IPS-15b (cell line): ENCODE measurements around the gene ARHGAP33.

ENCODE experiments used
- H3K27me3 ChIP-seq: one replicate; pipeline ENCODE4 v1.6.1; 2013; ENCODE audit warnings: low read length; ENCODE audit not compliant: control insufficient read depth, insufficient read depth
- H3K36me3 ChIP-seq: one replicate; pipeline ENCODE4 v1.6.1; 2013; ENCODE audit warnings: low read length; ENCODE audit not compliant: control insufficient read depth, insufficient read depth
- H3K4me1 ChIP-seq: one replicate; pipeline ENCODE4 v1.6.1; 2013; ENCODE audit warnings: mild to moderate bottlenecking, low read length; ENCODE audit not compliant: control insufficient read depth, insufficient read depth
- H3K4me3 ChIP-seq: one replicate; pipeline ENCODE4 v1.5.1; 2013; ENCODE audit warnings: low read depth, low read length
- H3K9ac ChIP-seq: one replicate; pipeline ENCODE4 v1.6.1; 2013; ENCODE audit warnings: low read depth, mild to moderate bottlenecking, low read length
- H3K9me3 ChIP-seq: one replicate; pipeline ENCODE4 v1.6.1; 2013; ENCODE audit warnings: mild to moderate bottlenecking, low read length; ENCODE audit not compliant: control insufficient read depth, insufficient read depth

Gene ARHGAP33

GRCh38 chr19:35775298-35776101 is at the start of gene ARHGAP33:
ARHGAP33 (plus strand) TSS chr19:35775564; CDS start chr19:35775659, 95 bp downstream.
- Histone ChIP-seq H3K27me3 (peaks cover 20% of the 10 kb centered on the region), H3K9me3 (no peaks in the 10 kb centered on the region), H3K9ac (no peak within 1 kb of the TSS), H3K4me3 (peak within 1 kb of the TSS; percentile 55), H3K4me1 (peaks cover 8% of the 10 kb centered on the region), H3K36me3 (no peaks in the 10 kb centered on the region)

- no peak overlapping the region for H3K4me3 ChIP-seq
- H3K27me3 ChIP-seq = no peaks in the 10 kb centered on the region
- no peaks in the 10 kb centered on the region for H3K4me1 ChIP-seq
- H3K36me3 ChIP-seq = peaks cover 92% of the 10 kb centered on the region
- no peak overlapping the region for H3K9ac ChIP-seq
- H3K9me3 ChIP-seq = no peaks in the 10 kb centered on the region
Measured at GRCh38 chr19:35727053-35727955, 48.1 kb upstream of the ARHGAP33 start.

GRCh38 chr19:35727956-35728706 is 47.2 kb upstream of the ARHGAP33 start:
- Histone ChIP-seq H3K4me1 (no peaks in the 10 kb centered on the region), H3K4me3 (no peak overlapping the region), H3K27me3 (no peaks in the 10 kb centered on the region), H3K36me3 (peaks cover 84% of the 10 kb centered on the region), H3K9me3 (no peaks in the 10 kb centered on the region), H3K9ac (no peak overlapping the region)

GRCh38 chr19:35729021-35729420 is 46.3 kb upstream of the ARHGAP33 start:
- Histone ChIP-seq H3K27me3 (no peaks in the 10 kb centered on the region), H3K9me3 (no peaks in the 10 kb centered on the region), H3K4me3 (no peak overlapping the region), H3K36me3 (peaks cover 81% of the 10 kb centered on the region), H3K9ac (no peak overlapping the region), H3K4me1 (no peaks in the 10 kb centered on the region)

- Histone ChIP-seq H3K27me3 (no peaks in the 10 kb centered on the region), H3K9me3 (no peaks in the 10 kb centered on the region), H3K4me3 (no peak overlapping the region), H3K36me3 (peaks cover 76% of the 10 kb centered on the region), H3K4me1 (no peaks in the 10 kb centered on the region), H3K9ac (no peak overlapping the region)
Measured at GRCh38 chr19:35729763-35730162, 45.6 kb upstream of the ARHGAP33 start.

GRCh38 chr19:35730326-35730725 is 45.0 kb upstream of the ARHGAP33 start:
- H3K9ac ChIP-seq = no peak overlapping the region
- no peak overlapping the region for H3K4me3 ChIP-seq
- no peaks in the 10 kb centered on the region for H3K4me1 ChIP-seq
- no peaks in the 10 kb centered on the region for H3K27me3 ChIP-seq
- peaks cover 72% of the 10 kb centered on the region for H3K36me3 ChIP-seq
- no peaks in the 10 kb centered on the region for H3K9me3 ChIP-seq

GRCh38 chr19:35731353-35731752 is 44.0 kb upstream of the ARHGAP33 start:
- no peaks in the 10 kb centered on the region for H3K27me3 ChIP-seq
- peaks cover 65% of the 10 kb centered on the region for H3K36me3 ChIP-seq
- no peak overlapping the region for H3K9ac ChIP-seq

GRCh38 chr19:35731779-35732405 is 43.5 kb upstream of the ARHGAP33 start:
- Histone ChIP-seq H3K4me3 (no peak overlapping the region), H3K4me1 (no peaks in the 10 kb centered on the region), H3K36me3 (peaks cover 68% of the 10 kb centered on the region), H3K27me3 (no peaks in the 10 kb centered on the region), H3K9ac (no peak overlapping the region), H3K9me3 (no peaks in the 10 kb centered on the region)

More at GRCh38 chr19:35731353-35731752, 44.0 kb upstream of the ARHGAP33 start:
- H3K4me3 ChIP-seq = no peak overlapping the region
- H3K4me1 ChIP-seq = no peaks in the 10 kb centered on the region
- no peaks in the 10 kb centered on the region for H3K9me3 ChIP-seq

GRCh38 chr19:35732540-35733179 is 42.7 kb upstream of the ARHGAP33 start:
- H3K4me1 ChIP-seq = no peaks in the 10 kb centered on the region
- H3K27me3 ChIP-seq = no peaks in the 10 kb centered on the region
- H3K36me3 ChIP-seq = peaks cover 68% of the 10 kb centered on the region
- no peak overlapping the region for H3K4me3 ChIP-seq
- H3K9me3 ChIP-seq = no peaks in the 10 kb centered on the region
- H3K9ac ChIP-seq = no peak overlapping the region

- Histone ChIP-seq H3K27me3 (no peaks in the 10 kb centered on the region), H3K4me3 (no peak overlapping the region), H3K9ac (no peak overlapping the region), H3K9me3 (no peaks in the 10 kb centered on the region), H3K36me3 (peaks cover 68% of the 10 kb centered on the region), H3K4me1 (no peaks in the 10 kb centered on the region)
Measured at GRCh38 chr19:35733180-35734125, 41.9 kb upstream of the ARHGAP33 start.
